ENCODE data around the gene CRB3. TPM values are rescaled to one million over a fixed set of nuclear protein-coding genes. Genes with fewer than 3 reads are reported as not detected.
A peak's percentile ranks its signal among the peaks of the same experiment; 100 is the strongest.

CRB3 gene
- total and polyA plus RNA-seq, 2 of the 13 experiments (the other 11 are each of a cell fraction or from before 2014, with no cell fraction given): 10.6 to 25.6 TPM

DNA sequence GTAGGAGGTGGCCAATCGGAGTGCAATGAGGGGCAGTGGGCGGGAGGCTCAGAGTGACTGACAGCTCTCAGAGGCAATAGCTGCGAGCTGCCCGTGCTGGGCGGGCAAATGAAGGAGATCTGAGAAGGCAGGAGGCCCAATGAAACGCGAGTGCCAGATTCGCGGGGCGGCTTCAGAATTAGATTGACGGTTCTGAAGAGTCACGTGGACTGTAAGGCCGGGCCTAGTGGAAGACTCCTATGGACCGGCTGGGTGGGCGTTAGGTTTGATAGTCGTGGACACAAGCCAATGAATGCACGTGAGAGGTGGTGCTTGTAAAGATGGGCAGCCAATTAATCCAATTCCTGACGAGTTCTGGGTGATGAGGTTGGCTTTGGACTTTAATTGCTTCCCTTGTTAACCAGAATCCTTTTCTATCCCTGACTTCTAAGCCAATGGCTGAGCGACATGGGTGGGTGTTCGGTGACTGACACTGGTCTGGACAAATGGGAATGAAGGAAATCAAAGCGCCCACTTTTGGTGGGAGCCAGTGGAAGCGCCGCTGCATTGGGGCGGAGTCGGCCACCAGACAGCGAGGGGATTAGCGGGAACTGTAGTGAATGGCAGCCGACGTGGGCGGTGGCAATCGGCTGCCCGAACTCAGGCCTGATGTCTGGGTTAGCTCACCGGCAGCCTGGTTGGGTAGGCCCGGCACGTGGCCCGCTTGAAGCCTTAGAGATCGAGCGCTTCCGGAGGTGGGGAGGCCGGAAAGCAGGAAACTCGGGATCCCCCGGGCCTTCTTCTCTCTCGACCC lies 38.9 kb upstream of the CRB3 start:
- Histone ChIP-seq H3K27ac (ENCODE audit: extremely low read length, insufficient read depth, low read length) (peak overlapping the region; percentile 62), H3K4me3 (replicated peaks in 1 of 3; ENCODE audit: insufficient read depth in 1 of 3, low read depth in 2 of 3, low read length in 3 of 3) (peak overlapping the region in 1 of 3 experiments; percentile 18; a peak in 1 of 6 replicates), H4K20me1 (ENCODE audit: insufficient read depth, low read length) (peaks cover 38% of the 10 kb centered on the region), H3K4me2 (ENCODE audit: low read depth, low read length) (peak overlapping the region; percentile 43), H3K9me3 (ENCODE audit: low read length) (no peaks in the 10 kb centered on the region), H3K9ac (ENCODE audit: insufficient read depth, low read depth, low read length) (peak overlapping the region; percentile 52), H3K79me2 (ENCODE audit: insufficient read depth, low read length) (peaks cover 40% of the 10 kb centered on the region), H3K4me1 (ENCODE audit: insufficient read depth, low read length) (peaks cover 33% of the 10 kb centered on the region), H3K27me3 (ENCODE audit: control insufficient read depth in 1 of 2, insufficient read depth in 2 of 2, low read length in 2 of 2) (no peaks in the 10 kb centered on the region; a peak in 1 of 5 replicates), H3K36me3 (replicated peaks in 1 of 2; ENCODE audit: control insufficient read depth in 1 of 2, insufficient read depth in 2 of 2, low read length in 2 of 2) (peaks cover 15 to 25% of the 10 kb centered on the region in 2 experiments), H2AFZ (ENCODE audit: low read length) (peak overlapping the region; percentile 30)
- intact Hi-C loops (cut with micrococcal nuclease; ENCODE audit: unreplicated experiment) (no loop called here), in situ Hi-C loops (cut with HindIII; ENCODE audit: extremely low pct_ligation_motif_present, low pct_unique_long_range_greater_than_20kb) (no loop called here)
- FAIRE-seq: peak; percentile 99
- ChIA-PET POLR2A (interaction anchor here (0.8 to 3.0 kb wide), 13 partner anchors 10 to 151 kb away, joined by 3 to 29 read pairs (median 5); partner anchors contain the start of genes ALKBH7, CLPP, GTF2F1 and SLC25A23), CTCF (ENCODE audit: low intra/inter-chr PET ratio, low total read pairs) (interaction anchor here (1.3 to 1.4 kb wide), 2 partner anchors 259 to 300 kb away, joined by 3 to 5 read pairs; no protein-coding TSS in a partner anchor)
- peak; percentile 100 for DNase-seq (ENCODE audit: low spot score)
- WGBS (ENCODE audit: low lambda C conversion rate): 31% methylated on average over 35 of the region's 43 CpGs
- no TSS peak for BruUV-seq (replicated peaks)
- ATAC-seq: peak; percentile 93
- TF ChIP-seq ZBTB38 (CRISPR knock-in tag; IDR thresholded peaks at IDR 0.05): peak; percentile 100
- no peak for TF ChIP-seq ZKSCAN1 (IDR thresholded peaks at IDR 0.05; ENCODE audit: low read length)
- TF ChIP-seq, protein P1, sequence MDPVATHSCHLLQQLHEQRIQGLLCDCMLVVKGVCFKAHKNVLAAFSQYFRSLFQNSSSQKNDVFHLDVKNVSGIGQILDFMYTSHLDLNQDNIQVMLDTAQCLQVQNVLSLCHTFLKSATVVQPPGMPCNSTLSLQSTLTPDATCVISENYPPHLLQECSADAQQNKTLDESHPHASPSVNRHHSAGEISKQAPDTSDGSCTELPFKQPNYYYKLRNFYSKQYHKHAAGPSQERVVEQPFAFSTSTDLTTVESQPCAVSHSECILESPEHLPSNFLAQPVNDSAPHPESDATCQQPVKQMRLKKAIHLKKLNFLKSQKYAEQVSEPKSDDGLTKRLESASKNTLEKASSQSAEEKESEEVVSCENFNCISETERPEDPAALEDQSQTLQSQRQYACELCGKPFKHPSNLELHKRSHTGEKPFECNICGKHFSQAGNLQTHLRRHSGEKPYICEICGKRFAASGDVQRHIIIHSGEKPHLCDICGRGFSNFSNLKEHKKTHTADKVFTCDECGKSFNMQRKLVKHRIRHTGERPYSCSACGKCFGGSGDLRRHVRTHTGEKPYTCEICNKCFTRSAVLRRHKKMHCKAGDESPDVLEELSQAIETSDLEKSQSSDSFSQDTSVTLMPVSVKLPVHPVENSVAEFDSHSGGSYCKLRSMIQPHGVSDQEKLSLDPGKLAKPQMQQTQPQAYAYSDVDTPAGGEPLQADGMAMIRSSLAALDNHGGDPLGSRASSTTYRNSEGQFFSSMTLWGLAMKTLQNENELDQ (CRISPR knock-in tag; IDR thresholded peaks at IDR 0.05; ENCODE audit: borderline replicate concordance): no peak
- TF ChIP-seq KDM1A (CRISPR knock-in tag; IDR thresholded peaks at IDR 0.05): no peak
- TF ChIP-seq, protein P2, sequence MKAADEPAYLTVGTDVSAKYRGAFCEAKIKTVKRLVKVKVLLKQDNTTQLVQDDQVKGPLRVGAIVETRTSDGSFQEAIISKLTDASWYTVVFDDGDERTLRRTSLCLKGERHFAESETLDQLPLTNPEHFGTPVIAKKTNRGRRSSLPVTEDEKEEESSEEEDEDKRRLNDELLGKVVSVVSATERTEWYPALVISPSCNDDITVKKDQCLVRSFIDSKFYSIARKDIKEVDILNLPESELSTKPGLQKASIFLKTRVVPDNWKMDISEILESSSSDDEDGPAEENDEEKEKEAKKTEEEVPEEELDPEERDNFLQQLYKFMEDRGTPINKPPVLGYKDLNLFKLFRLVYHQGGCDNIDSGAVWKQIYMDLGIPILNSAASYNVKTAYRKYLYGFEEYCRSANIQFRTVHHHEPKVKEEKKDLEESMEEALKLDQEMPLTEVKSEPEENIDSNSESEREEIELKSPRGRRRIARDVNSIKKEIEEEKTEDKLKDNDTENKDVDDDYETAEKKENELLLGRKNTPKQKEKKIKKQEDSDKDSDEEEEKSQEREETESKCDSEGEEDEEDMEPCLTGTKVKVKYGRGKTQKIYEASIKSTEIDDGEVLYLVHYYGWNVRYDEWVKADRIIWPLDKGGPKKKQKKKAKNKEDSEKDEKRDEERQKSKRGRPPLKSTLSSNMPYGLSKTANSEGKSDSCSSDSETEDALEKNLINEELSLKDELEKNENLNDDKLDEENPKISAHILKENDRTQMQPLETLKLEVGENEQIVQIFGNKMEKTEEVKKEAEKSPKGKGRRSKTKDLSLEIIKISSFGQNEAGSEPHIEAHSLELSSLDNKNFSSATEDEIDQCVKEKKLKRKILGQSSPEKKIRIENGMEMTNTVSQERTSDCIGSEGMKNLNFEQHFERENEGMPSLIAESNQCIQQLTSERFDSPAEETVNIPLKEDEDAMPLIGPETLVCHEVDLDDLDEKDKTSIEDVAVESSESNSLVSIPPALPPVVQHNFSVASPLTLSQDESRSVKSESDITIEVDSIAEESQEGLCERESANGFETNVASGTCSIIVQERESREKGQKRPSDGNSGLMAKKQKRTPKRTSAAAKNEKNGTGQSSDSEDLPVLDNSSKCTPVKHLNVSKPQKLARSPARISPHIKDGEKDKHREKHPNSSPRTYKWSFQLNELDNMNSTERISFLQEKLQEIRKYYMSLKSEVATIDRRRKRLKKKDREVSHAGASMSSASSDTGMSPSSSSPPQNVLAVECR (CRISPR knock-in tag; IDR thresholded peaks at IDR 0.05; ENCODE audit: borderline replicate concordance): peak; percentile 40; the same call in 1 of the 2 replicates
- TF ChIP-seq ZNF563 (CRISPR knock-in tag; IDR thresholded peaks at IDR 0.05): peak; percentile 82; the same call in 1 of the 2 replicates
- TF ChIP-seq, protein P3, sequence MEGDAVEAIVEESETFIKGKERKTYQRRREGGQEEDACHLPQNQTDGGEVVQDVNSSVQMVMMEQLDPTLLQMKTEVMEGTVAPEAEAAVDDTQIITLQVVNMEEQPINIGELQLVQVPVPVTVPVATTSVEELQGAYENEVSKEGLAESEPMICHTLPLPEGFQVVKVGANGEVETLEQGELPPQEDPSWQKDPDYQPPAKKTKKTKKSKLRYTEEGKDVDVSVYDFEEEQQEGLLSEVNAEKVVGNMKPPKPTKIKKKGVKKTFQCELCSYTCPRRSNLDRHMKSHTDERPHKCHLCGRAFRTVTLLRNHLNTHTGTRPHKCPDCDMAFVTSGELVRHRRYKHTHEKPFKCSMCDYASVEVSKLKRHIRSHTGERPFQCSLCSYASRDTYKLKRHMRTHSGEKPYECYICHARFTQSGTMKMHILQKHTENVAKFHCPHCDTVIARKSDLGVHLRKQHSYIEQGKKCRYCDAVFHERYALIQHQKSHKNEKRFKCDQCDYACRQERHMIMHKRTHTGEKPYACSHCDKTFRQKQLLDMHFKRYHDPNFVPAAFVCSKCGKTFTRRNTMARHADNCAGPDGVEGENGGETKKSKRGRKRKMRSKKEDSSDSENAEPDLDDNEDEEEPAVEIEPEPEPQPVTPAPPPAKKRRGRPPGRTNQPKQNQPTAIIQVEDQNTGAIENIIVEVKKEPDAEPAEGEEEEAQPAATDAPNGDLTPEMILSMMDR (CRISPR knock-in tag; IDR thresholded peaks at IDR 0.05): 0 out of 2 replicates have a peak, but pooled peaks have one; percentile 3
- no peak for TF ChIP-seq KDM5A (IDR thresholded peaks at IDR 0.05; ENCODE audit: borderline replicate concordance, low read length)
- TF ChIP-seq HMG20B (CRISPR knock-in tag; conservative IDR thresholded peaks at IDR 0.05): no peak
- TF ChIP-seq ZNF30 (CRISPR knock-in tag; IDR thresholded peaks at IDR 0.05): no peak
- TF ChIP-seq HOXA5 (CRISPR knock-in tag; IDR thresholded peaks at IDR 0.05): no peak; the same call in 1 of the 2 replicates
- TF ChIP-seq KAT8 (CRISPR knock-in tag; IDR thresholded peaks at IDR 0.05): no peak
- 0 out of 2 replicates have a peak, but pooled peaks have one; percentile 26 for TF ChIP-seq MXD3 (CRISPR knock-in tag; IDR thresholded peaks at IDR 0.05)
- peak; percentile 73 for TF ChIP-seq ZFY (CRISPR knock-in tag; IDR thresholded peaks at IDR 0.05)

All from HepG2 (cell line).